Subcutaneous abdominal adipose tissue (tissue), 5 donors: ENCODE measurements around the gene SCG2.

Experiments
- H3K27ac ChIP-seq: one replicate; pipeline ENCODE4 v1.7.0; 2013; ENCODE audit warnings: low read depth, mild to moderate bottlenecking, inconsistent platforms, low read length, moderate library complexity
- H3K27me3 ChIP-seq, 5 donors: one replicate each; pipeline ENCODE4 v1.7.0; 2013; ENCODE audit warnings: low read length in 5 of 5, inconsistent platforms in 1 of 5; ENCODE audit not compliant: control insufficient read depth in 5 of 5, insufficient read depth in 4 of 5
- H3K36me3 ChIP-seq, 5 donors: one replicate each; pipeline ENCODE4 v1.7.0; 2013; ENCODE audit warnings: low read length in 5 of 5; ENCODE audit not compliant: control insufficient read depth in 5 of 5, insufficient read depth in 5 of 5
- H3K4me1 ChIP-seq, 5 donors: one replicate each; pipeline ENCODE4 v1.7.0; 2013; ENCODE audit warnings: low read length in 5 of 5, mild to moderate bottlenecking in 3 of 5, moderate library complexity in 1 of 5; ENCODE audit not compliant: control insufficient read depth in 5 of 5, insufficient read depth in 5 of 5
- H3K4me3 ChIP-seq, 5 donors: one replicate each; pipeline ENCODE4 v1.7.0; 2013; ENCODE audit warnings: low read length in 5 of 5, low read depth in 1 of 5
- H3K9ac ChIP-seq, 5 donors: one replicate each; pipeline ENCODE4 v1.7.0; 2013; ENCODE audit warnings: low read length in 5 of 5, mild to moderate bottlenecking in 4 of 5, moderate library complexity in 3 of 5
- H3K9me3 ChIP-seq, 5 donors: one replicate each; pipeline ENCODE4 v1.7.0; 2013; ENCODE audit warnings: low read length in 5 of 5; ENCODE audit not compliant: control insufficient read depth in 5 of 5
- donor health status: healthy.
- donor health status: healthy.
- donor health status: healthy.
- donor health status: healthy.
- donor health status: healthy.

SCG2 gene

GRCh38 chr2:223587301-223587700 lies 14.9 kb downstream of the SCG2 start:
- Histone ChIP-seq H3K9me3 (no peaks in the 10 kb centered on the region), H3K9ac (no peak overlapping the region), H3K27ac (no peak overlapping the region), H3K4me3 (no peak overlapping the region), H3K4me1 (peaks cover 0 to 6% (median 0%) of the 10 kb centered on the region in 5 donors), H3K27me3 (no peaks in the 10 kb centered on the region), H3K36me3 (no peaks in the 10 kb centered on the region)

GRCh38 chr2:223586261-223586660 lies 15.9 kb downstream of the SCG2 start:
- Histone ChIP-seq H3K4me1 (peaks cover 0 to 7% (median 0%) of the 10 kb centered on the region in 5 donors), H3K27ac (no peak overlapping the region), H3K36me3 (no peaks in the 10 kb centered on the region), H3K27me3 (no peaks in the 10 kb centered on the region), H3K9ac (no peak overlapping the region), H3K4me3 (no peak overlapping the region), H3K9me3 (no peaks in the 10 kb centered on the region)

GRCh38 chr2:223585666-223586065 lies 16.5 kb downstream of the SCG2 start:
- H3K27ac ChIP-seq = no peak overlapping the region
- H3K4me1 ChIP-seq = peaks cover 0 to 12% (median 2%) of the 10 kb centered on the region in 5 donors
- no peaks in the 10 kb centered on the region for H3K27me3 ChIP-seq
- no peak overlapping the region for H3K4me3 ChIP-seq
- H3K9me3 ChIP-seq = no peaks in the 10 kb centered on the region
- H3K9ac ChIP-seq = no peak overlapping the region
- H3K36me3 ChIP-seq = no peaks in the 10 kb centered on the region

GRCh38 chr2:223582001-223582400 lies 20.2 kb downstream of the SCG2 start:
- no peak overlapping the region for H3K27ac ChIP-seq
- peaks cover 0 to 16% (median 2%) of the 10 kb centered on the region in 5 donors for H3K4me1 ChIP-seq
- no peak overlapping the region for H3K4me3 ChIP-seq
- no peaks in the 10 kb centered on the region for H3K9me3 ChIP-seq
- no peaks in the 10 kb centered on the region for H3K36me3 ChIP-seq
- no peak overlapping the region for H3K9ac ChIP-seq
- H3K27me3 ChIP-seq = no peaks in the 10 kb centered on the region

- peak overlapping the region in 1 of 5 donors; percentile 8 for H3K9ac ChIP-seq
- no peaks in the 10 kb centered on the region for H3K27me3 ChIP-seq
- no peaks in the 10 kb centered on the region for H3K9me3 ChIP-seq
- peaks cover 0 to 16% (median 2%) of the 10 kb centered on the region in 5 donors for H3K4me1 ChIP-seq
- H3K27ac ChIP-seq = no peak overlapping the region
- H3K36me3 ChIP-seq = no peaks in the 10 kb centered on the region
- peak overlapping the region in 2 of 5 donors; percentile 7 to 11 for H3K4me3 ChIP-seq
These were observed 21.2 kb downstream of the SCG2 start for GRCh38 chr2:223580951-223581350.

- no peak overlapping the region for H3K9ac ChIP-seq
- no peaks in the 10 kb centered on the region for H3K27me3 ChIP-seq
- no peaks in the 10 kb centered on the region for H3K36me3 ChIP-seq
- H3K4me3 ChIP-seq = no peak overlapping the region
- no peaks in the 10 kb centered on the region for H3K9me3 ChIP-seq
- peaks cover 0 to 16% (median 2%) of the 10 kb centered on the region in 5 donors for H3K4me1 ChIP-seq
- no peak overlapping the region for H3K27ac ChIP-seq
These were observed 23.3 kb downstream of the SCG2 start for GRCh38 chr2:223578846-223579245.

GRCh38 chr2:223576873-223577272 lies 25.3 kb downstream of the SCG2 start:
- Histone ChIP-seq H3K4me1 (peaks cover 0 to 16% (median 2%) of the 10 kb centered on the region in 5 donors), H3K4me3 (no peak overlapping the region), H3K9me3 (no peaks in the 10 kb centered on the region), H3K9ac (no peak overlapping the region), H3K27ac (no peak overlapping the region), H3K27me3 (no peaks in the 10 kb centered on the region), H3K36me3 (no peaks in the 10 kb centered on the region)

GRCh38 chr2:223570784-223571183 lies 31.4 kb downstream of the SCG2 start:
- Histone ChIP-seq H3K27me3 (no peaks in the 10 kb centered on the region), H3K27ac (no peak overlapping the region), H3K9ac (no peak overlapping the region), H3K4me3 (no peak overlapping the region), H3K36me3 (no peaks in the 10 kb centered on the region), H3K9me3 (no peaks in the 10 kb centered on the region), H3K4me1 (peaks cover 0 to 2% (median 0%) of the 10 kb centered on the region in 5 donors)

- Histone ChIP-seq H3K4me1 (peaks cover 0 to 3% (median 0%) of the 10 kb centered on the region in 5 donors), H3K4me3 (no peak overlapping the region), H3K27me3 (no peaks in the 10 kb centered on the region), H3K27ac (no peak overlapping the region), H3K36me3 (no peaks in the 10 kb centered on the region), H3K9ac (no peak overlapping the region), H3K9me3 (no peaks in the 10 kb centered on the region)
These were observed 35.8 kb downstream of the SCG2 start for GRCh38 chr2:223566396-223566795.

GRCh38 chr2:223563462-223563861 lies 38.7 kb downstream of the SCG2 start:
- H3K27me3 ChIP-seq = no peaks in the 10 kb centered on the region
- no peaks in the 10 kb centered on the region for H3K36me3 ChIP-seq
- no peak overlapping the region for H3K9ac ChIP-seq
- no peak overlapping the region for H3K4me3 ChIP-seq
- peaks cover 0 to 3% (median 0%) of the 10 kb centered on the region in 5 donors for H3K4me1 ChIP-seq
- no peak overlapping the region for H3K27ac ChIP-seq
- no peaks in the 10 kb centered on the region for H3K9me3 ChIP-seq

- peaks cover 0 to 3% (median 0%) of the 10 kb centered on the region in 5 donors for H3K4me1 ChIP-seq
These were observed 40.1 kb downstream of the SCG2 start for GRCh38 chr2:223562078-223562477.

More at GRCh38 chr2:223562078-223562477, 40.1 kb downstream of the SCG2 start:
- H3K36me3 ChIP-seq = no peaks in the 10 kb centered on the region
- H3K4me3 ChIP-seq = no peak overlapping the region
- no peak overlapping the region for H3K9ac ChIP-seq
- H3K27me3 ChIP-seq = no peaks in the 10 kb centered on the region
- no peak overlapping the region for H3K27ac ChIP-seq
- H3K9me3 ChIP-seq = no peaks in the 10 kb centered on the region
